ENCODE measurements around the gene GRIK4.

DNA sequence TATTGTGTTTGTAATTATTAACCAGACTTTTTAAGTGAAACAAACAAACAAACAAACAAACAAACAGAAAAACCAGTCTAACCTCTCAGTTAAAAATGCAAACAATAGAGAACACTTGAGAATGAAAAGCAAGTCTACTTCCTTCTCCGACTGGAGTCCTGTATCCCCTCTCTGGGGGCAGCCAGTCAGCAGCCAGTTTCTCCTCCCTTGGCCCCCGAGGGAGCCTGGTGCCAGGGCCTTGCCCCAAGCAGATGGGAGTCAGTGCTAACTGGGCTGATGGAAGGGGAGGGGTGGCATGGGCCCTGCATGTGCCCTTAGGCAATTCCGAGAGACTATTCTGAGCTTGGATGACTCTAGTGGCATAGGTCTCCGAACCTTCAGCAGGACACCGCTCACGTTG lies 137.2 kb downstream of the GRIK4 start:
- TF ChIP-seq CTCF (IDR thresholded peaks at IDR 0.05; ENCODE audit: extremely low read depth in 1 of 2, insufficient read depth in 1 of 2, low read depth in 1 of 2, low read length in 2 of 2) (no peak), EZH2 (IDR thresholded peaks at IDR 0.05; ENCODE audit: borderline replicate concordance, low read depth, low read length, severe bottlenecking) (no peak), POLR2A (IDR thresholded peaks at IDR 0.05; ENCODE audit: low read depth, low read length) (no peak), POLR2AphosphoS5 (IDR thresholded peaks at IDR 0.05; ENCODE audit: insufficient read depth, low read depth, low read length) (no peak), MAX (IDR thresholded peaks at IDR 0.05; ENCODE audit: insufficient read depth, insufficient read length) (no peak)
